SW 1271 (cell line): ENCODE measurements around the gene TAP1.
"Not testable (repeated sequence)": the region's sequence is repeated elsewhere in the genome, so short reads cannot be mapped to it uniquely, and the experiment has no call there.

Source experiments
- DNase-seq, 2 experiments: peaks; one replicate each; lab custom pipeline; 2025; lab: John Stamatoyannopoulos, UW

Gene TAP1

DNA sequence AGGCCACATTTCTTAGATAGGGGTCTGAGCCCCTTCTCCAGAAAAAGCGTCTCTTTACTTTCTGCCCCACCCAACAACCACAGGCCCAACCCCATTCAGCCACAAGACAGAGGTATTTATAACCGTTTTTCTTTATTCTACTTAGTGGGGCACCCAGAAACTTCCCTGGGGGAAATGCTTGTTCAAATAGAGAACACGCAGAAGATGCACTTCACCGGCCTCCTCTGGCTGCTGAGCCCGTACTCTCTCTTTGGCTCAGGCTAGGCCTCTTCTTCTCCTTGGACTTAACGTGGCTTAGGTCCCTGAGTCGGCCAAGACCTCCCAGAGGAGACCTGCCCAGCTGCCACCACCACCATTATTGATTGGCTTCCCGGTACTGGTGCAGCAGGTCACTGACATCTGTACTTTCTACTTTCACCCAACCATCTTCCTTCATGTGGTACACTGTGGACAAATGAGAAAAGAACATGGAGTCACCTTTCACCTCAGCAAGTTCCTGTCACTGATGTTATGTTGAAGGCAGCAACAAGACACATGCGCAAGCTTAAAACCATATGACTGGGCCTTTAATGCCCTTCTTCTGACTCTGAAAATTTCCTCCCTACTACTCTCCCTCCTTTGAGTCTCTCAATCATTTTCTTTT, 12.8 kb downstream of the TAP1 start:
- no peak for DNase-seq

DNA sequence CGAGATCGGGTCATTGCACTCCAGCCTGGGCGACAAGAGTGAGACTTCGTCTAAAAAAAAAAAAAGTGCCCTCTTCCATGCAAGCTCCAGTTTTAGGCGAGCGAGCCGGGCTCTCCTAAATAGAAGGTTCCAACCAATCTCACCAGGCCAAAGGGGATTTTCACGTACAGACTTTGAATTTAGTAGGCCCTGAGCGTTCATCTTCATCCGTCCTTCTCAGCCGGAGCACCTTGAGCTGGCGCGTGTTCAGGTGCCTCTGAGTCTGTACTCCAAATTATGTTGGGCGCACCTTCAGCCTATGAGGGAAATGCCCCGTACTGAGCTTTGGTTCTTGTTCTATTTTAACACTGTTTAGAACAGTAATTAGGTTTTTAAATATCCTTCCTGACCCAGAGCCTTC, 14.1 kb downstream of the TAP1 start:
- no peak for DNase-seq

DNA sequence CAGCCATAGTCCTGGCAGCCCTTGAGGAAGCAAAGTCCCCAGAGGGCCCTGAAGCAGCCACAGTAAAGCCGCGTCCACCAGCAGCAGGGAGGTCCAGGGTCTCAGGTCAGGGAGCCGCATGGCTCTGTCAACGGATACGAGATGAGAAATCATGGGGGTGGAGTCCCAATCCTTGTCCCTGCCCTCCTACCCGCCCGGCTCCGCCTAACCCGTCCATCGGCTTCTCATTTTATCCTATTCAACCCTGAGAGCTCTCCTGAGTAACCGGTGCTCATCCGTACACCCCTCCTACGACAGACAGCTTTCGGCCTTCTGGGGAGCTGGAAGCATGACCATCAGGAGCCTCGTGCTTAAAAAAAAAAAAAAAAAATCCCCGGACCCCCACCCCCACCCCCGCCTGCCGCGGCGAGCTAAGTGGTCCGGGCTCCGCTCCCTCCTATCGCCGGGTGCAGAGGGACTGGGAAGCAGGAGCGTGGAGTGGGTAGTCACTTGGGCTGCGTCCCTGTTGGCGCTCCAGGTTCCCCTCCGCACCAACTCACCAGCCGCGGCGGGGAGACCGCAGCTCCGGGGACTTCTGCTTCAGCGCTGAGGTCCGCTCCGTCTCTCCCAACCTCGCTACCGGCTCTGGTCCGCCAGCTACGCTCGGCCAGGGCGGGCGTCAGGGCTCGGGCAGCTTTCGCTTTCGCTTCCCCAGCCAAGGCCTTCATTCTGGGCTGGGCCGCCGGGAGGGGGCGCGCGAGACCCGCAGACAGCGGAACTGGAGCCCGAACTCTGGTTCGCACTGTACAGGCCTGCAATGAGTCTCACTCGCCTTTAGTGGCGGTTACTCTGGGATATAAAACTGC, 15.2 kb downstream of the TAP1 start, which contains the start of gene TAP2:
TSS of gene TAP2 (minus strand) at position 626 of the 845 bp plus-strand sequence. CDS start at position 120, 506 bp downstream.
- peak; percentile 64 to 92 for DNase-seq

DNA sequence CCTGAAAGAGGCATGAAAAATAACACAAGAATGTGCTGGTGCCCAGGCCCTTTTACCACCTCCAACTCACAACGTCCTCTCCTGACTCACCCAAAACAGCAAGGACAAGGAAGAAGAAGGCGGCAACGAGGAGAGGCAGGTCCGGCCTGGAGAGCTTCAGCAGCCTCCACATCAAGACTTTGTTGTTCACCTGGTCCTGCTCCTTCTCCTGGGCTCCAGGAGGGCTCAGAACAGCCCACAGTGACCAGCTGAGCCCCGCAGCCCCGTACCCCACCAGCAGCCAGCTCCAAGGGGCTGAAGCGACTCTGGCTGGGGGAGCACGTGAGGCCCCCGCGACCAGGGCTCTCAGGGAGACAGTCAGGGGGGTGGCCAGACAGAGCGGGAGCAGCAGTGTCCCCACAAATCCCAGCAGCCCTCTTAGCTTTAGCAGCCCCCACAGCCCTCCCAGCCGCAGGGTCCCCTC, 15.8 kb downstream of the TAP1 start:
- no peak for DNase-seq

DNA sequence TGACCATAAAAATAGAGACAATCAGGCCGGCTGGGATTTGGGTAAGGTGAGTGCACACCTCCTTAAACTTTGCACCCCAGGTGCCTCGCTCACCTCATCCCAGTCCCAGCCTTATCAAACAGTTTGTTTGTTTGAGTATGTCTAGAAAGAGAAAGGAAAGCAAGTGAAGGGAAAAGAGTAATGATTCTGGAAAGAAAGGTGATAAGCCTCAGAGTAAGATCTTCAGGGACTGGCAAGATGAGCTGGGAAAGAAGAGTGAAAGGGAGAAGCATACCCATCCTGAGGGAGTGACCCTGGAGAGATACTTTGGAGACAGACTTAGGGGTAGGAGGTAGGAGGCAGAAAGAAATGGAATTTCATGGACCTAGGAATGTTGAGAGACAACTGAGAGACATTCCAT, 16.6 kb downstream of the TAP1 start:
- no peak for DNase-seq

DNA sequence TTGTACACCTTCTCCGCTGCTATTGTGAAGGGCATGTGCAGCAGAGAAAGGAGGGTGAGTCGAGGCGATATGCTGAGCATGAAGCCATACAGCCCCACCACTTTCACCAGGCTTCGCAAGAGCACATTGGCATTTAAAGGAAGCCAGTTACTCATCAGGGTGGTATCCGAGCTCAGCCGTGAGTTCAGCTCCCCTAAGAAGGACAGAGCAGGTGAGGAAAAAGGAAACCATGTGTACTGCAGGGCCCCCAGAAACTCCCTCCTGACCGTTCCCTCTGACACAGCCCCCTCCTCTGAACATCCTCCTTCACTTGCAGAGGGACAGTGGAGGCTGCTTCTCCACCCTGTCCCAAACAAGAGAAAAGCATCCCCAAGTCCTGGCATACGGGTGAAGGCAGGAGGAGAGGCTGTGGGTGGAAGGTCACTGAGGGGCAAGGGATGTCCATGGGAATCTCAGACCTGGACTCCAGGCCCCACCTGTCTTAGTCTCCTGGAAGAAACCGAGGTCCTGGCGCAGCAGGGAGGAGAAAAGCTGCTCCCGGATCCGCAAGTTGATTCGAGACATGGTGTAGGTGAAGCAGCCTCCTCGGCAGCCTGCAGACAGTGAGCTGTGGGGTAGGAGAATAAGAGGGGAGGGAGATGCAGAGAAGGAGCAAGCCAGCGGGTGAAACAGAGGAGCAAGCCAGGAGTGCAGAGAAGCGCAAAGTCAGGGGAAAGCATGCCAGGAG, 18.2 kb downstream of the TAP1 start:
- no peak for DNase-seq

DNA sequence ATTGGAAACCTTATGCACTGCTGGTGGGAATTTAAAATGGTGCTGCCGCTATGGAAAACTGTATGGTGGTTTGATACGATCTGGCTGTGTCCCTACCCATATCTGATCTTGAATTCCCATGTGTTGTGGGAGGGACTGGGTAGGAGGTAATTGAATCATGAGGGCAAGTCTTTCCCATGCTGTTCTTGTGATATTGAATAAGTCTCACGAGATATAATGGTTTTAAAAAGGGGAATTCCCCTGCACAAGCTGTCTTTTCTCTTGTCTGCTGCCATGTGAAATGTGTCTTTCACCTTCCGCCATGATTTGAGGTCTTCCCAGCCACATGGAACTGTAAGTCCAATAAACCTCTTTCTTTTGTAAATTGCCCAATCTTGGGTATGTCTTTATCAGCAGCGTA, 19.8 kb downstream of the TAP1 start:
- DNase-seq, result no peak

DNA sequence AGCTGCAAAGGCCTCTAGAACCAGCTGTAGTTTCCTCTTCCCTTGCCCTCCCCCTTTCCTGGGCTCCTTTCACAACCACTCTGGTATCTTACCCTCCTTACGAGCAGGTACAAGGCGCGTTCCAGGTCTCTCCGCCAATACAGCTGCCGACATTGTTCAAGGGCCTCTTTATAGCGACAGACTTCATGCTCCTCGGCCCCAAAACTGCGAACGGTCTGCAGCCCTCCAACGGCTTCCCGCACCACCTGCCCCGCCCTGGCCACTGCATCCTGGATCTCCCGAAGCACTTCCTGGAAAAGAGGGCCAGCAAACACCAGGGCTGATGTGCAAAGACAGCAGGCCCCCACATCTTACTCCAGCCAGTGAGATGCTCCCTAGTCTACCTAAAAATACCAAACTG, 21.0 kb downstream of the TAP1 start:
- no peak for DNase-seq

DNA sequence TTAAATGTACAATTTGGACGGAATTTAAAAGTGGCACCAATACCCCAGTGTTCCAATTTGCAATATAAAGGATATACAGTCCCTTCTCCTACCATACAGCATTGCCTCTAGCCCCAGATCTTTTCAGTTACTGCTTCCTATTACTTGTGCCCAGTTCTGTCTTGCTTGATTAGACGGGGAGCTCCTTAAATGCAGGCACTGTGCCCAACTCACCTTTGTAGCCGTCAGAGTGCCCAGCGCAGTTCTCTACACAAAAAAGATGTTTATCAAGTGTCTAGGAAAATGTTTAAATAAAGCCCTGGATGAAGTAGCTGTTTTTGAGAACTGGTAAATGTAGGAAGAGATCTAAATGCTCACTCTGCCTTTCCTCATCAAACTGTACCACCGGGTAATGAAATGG, 22.6 kb downstream of the TAP1 start:
- DNase-seq, result no peak

DNA sequence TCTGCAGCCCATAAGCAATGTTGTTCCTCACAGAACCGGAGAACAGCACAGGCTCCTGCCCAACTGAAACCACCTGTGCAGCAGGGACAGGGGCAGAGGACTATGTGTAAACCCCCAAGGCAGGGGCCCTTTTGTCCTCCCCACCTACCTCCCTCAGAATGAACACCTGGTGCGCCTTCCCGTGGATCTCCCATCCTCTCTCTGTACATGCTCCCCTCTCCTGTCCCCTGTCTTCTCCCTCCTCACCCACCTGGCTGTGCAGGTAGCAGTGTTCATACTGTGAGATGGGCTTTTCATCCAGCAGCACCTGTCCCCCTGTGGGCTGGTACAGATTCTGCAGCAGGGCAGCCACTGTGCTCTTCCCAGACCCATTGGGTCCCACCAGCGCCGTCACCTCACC, 23.5 kb downstream of the TAP1 start:
- no peak for DNase-seq

DNA sequence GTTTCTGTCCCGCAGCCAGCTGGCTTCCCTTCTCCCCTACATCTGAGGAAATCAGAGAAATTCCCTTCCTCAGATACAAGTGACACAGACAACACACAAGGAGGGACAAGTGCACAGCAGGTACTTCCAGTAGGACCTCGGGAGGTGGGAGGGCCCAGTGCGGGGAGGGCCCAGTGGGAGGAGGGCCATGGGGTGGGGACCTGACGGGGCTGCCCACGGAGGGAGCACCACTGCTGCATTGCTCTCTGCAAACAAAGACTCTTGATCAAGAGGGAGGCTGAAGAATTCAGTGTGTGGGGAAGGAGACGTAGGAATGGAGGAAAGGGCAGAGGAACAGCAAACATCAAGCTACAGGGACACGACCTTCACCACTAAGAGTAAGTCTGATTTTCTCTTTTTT, 24.0 kb downstream of the TAP1 start:
- no peak for DNase-seq

DNA sequence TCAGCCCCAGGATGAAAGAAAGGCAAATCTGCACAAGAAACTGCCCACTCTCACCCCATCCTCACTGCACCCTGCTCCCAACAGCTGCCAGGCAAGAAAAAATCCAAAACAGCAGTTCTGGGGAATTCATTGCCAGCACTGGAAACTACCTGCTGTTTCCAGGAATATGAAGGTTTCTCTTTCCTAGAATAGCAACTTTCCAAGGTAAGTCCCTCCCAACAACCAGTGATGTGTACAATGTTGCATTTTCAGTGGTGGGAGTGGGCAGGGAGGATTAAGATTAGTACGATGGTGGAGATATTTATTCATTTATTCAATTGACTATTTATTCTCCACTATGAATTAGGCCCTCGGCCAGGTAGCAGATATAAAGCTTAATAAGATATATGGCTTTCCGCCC, 26.5 kb downstream of the TAP1 start:
- DNase-seq, result no peak

DNA sequence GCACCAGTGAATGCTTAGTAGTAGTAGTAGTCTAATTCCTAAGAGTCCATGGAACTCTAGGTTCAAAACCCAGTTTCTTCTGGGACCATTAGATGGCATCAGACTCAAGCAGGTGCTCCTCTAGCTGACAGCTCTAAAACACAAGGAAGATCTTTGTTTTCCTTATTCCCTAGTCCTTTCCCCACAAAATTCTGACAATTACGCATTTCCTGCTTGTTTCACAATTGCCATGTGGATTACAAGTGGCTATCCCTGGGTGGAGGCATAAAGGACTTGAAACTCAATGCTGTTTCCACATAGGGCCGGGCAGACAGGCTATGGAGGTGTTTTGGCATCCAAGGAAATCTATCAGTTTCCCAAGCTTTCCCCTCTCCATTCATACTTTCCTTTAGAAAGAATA, 27.5 kb downstream of the TAP1 start:
- DNase-seq, result peak in 1 of 2 experiments; percentile 28

DNA sequence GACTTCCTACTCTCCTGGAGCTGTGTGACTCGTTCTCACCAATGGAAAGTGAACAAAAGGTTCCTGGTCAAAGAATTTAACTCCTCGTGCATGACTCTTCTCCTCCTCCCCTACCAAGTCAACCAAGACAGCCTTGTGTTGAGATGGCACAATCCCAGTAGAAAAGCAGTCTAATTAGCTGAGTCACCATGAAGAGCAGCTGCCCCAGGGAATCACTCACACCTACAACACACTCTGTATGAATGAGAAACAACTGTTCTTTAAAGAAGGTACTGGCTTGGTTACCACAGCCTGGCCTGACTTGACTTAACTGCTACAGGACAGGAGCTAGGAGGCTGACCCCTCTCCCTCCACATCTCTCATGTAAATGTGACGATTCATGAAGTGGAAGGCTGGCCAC, 33.8 kb downstream of the TAP1 start:
- DNase-seq, result no peak

DNA sequence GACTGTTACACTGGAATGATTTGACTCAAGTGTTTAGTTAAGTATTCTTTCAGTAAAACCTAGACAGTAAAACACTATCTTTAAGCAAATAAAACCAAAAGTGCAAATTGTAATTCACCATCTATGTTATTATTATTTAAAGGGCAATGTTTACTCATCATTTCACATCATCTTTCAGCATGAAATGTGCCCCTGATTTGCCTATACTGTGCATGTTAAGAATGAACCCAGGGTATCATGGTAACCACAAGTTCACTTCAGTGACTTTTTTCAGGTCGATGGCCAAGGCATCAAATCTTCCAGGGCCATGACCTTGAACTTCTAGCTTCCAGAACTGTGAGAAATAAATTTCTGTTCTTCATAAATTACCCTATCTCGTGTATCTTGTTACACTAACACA, 34.6 kb downstream of the TAP1 start:
- no peak for DNase-seq

DNA sequence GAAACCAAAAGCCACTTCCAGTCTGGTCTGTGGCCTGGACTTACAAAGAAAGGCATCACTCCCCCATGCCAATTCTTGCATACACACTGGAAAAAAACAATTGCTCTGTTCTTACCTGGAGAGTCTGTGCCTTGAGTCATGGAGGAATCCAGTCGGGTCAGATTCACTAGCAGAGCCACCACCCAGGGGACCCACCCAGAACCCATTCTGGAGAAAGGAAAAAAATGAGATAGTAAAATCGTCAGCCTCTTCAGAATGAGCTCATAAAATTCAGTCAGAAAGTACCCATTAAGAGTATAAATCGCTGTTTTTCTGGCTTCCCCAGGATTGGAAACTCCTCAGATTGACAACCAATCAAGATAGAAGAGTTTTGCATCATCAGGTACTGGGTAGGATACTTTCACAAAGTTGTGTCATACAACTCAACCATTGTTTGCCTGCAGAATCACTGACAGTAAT, 36.7 kb downstream of the TAP1 start, which contains the start of gene HLA-DOB:
TSS of gene HLA-DOB (minus strand) at position 257 of the 459 bp plus-strand sequence. CDS start at position 206, 51 bp downstream.
- peak in 1 of 2 experiments; percentile 20 for DNase-seq

DNA sequence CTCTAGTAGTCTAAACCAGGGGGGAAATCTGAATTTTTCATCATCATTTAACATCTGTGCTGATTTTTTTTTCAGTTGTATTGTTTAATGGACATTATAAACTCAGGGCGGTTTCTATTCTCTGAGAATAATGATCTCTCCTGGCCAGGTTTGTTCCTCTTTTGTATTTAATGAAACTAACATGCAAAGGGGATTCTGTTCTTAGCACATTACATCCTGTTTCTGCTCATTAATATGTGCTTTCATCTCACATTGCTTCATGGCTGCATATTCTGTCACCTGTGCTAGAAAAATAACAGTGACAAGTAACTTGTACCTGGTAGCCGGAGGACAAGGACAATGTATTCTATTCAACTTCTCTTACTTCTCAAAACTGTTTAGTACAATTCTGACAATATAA, 37.5 kb downstream of the TAP1 start:
- no peak for DNase-seq

DNA sequence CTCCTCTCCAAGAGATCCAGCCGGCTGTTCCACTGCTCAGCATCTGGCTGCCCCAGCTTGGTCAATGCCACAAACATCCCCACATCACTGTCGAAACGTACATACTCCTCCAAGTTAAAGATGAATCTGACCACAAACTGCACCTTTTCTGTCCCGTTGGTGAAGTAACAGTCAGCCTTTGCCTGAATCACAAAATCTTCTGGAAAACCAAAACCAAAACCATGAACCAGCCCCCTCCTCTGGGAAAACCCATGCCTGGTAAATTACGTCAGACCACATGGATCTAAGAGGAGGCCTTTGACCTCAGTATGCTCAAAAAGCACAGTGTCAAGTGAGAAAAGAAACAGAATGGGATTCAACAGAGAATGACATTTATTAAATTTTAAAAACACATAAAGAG, 38.4 kb downstream of the TAP1 start:
- no peak for DNase-seq

DNA sequence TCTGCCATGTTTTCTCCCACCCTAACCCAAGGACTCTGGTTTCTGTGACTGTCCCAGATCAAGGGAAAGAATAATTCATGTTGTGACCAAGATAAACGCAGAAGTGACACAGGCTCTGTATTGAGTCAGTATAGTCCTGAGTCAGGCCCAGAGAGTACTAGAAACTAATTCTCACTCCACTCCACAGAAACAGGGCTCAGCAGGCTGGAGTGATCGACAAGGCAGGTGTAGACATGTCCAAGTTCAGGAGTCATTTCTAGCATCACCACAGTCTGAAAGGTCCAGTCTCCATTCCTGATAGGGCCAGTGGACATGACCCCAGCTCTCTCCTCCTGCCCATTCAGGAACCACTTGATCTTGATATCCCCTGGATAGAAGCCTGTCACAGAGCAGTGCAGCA, 39.4 kb downstream of the TAP1 start:
- DNase-seq, result no peak

DNA sequence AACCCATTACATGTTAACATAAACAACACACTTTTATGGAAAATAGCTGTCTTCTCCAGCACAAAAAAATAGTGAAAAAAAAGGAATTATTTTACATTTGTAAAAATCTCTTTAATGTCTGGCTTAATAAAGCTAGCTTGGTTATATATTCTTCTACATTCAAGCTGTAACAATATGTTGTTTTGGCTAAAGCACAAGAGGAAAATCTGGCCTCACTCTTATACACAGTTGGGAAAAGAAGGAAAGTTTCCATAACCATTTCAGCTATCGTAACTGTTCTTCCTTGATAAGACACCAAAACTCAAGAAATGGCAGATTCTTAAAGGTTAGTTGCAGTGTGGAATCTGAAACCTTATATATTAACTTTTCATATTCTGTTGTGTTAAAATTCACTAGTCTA, 44.3 kb downstream of the TAP1 start:
- DNase-seq, result no peak

DNA sequence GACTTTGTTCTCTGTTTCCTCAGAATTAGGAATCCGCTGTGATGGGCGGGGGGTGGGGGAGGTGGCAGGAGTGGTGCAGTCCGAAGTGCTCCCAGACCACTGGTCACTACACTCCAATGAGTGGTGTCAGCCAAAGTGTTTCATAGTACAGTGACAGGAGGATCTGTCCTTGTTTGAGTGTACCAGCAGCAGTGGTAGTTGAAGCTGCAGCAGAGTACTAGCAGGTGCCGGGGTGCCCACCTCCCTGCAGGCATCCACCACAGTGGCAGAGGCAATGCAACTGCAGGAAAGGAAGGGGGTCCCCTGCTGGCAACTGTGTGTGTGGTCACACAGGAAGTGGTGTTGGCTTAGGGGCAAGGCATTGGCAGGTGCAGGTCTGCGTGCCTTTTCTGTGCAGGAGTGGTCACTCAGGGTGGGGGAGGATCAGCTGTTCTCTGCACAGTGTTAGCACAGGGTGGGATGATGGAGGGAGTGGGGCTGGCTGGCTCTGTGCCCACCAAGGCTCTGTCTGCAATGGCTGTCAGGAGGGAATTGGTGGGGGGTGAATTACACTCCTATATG, 46.4 kb downstream of the TAP1 start:
- DNase-seq, result no peak

DNA sequence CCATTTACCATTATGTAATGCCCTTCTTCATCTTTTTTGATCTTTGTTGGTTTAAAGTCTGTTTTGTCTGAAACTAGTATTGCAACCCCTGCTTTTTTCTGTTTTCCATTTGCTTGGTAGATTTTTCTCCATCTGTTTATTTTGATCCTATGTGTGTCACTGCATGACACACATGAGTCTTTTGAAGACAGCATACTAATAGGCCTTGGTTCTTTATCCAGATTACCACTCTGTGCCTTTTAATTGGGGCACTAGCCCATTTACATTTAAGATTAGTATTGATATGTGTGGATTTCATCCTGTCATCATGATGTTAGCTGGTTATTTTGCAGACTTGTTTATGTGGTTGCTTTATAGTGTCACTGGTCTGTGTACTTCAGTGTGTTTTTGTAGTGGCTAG, 48.1 kb downstream of the TAP1 start:
- not testable (repeated sequence) for DNase-seq
